Subcutaneous adipose tissue (tissue), 4 donors: Measurements from ENCODE around the gene GRIK2. TPM values are rescaled to one million over a fixed set of nuclear protein-coding genes. Genes with fewer than 3 reads are reported as not detected.

Experiments
- CTCF ChIP-seq: fragments of 450-650 bp; IDR thresholded peaks from one replicate; pipeline ENCODE4 v1.5.1; 2016; ENCODE audit warnings: low read depth, mild to moderate bottlenecking, control low read depth, antibody characterized with exemption, moderate library complexity
- total RNA-seq, 4 donors: library from RNA; depleted of rRNA; stranded (reverse); fragments of >200 nt; gene quantifications; one replicate each; pipeline ENCODE4 v1.1.0, GENCODE V29; 2016

GRIK2 gene
- total RNA-seq, 4 donors from 2014 or later: 0.19 to 1.5 (median 0.81) TPM

GRCh38 chr6:102051001-102051400 lies 657.5 kb downstream of the GRIK2 start:
- TF ChIP-seq CTCF: no peak

GRCh38 chr6:102051720-102052119 lies 658.2 kb downstream of the GRIK2 start:
- no peak for TF ChIP-seq CTCF

GRCh38 chr6:102064142-102064541 lies 670.6 kb downstream of the GRIK2 start:
- TF ChIP-seq CTCF: no peak

GRCh38 chr6:102066301-102066700 lies 672.8 kb downstream of the GRIK2 start:
- no peak for TF ChIP-seq CTCF

- no peak for TF ChIP-seq CTCF
These were observed 674.9 kb downstream of the GRIK2 start for GRCh38 chr6:102068349-102068929.

- TF ChIP-seq CTCF: no peak
These were observed 682.0 kb downstream of the GRIK2 start for GRCh38 chr6:102075539-102075938.

GRCh38 chr6:102085257-102085656 lies 691.7 kb downstream of the GRIK2 start:
- TF ChIP-seq CTCF: no peak
